Stimulated activated CD8-positive, alpha-beta memory T cell treated with anti-CD3 and anti-CD28 coated beads, Interleukin-4, amount 100 ng/mL, for 1 hour (primary cell): ENCODE measurements around the gene GAL3ST1.
"Not testable (repeated sequence)": the region's sequence is repeated elsewhere in the genome, so short reads cannot be mapped to it uniquely, and the experiment has no call there.

ENCODE experiments used
- DNase-seq, 2 donors: peaks; one replicate each; pipeline ENCODE4 v3.0.0-alpha.2; 2020; ENCODE audit warnings: low read depth in 2 of 2, low spot score in 1 of 2

GAL3ST1 gene

DNA sequence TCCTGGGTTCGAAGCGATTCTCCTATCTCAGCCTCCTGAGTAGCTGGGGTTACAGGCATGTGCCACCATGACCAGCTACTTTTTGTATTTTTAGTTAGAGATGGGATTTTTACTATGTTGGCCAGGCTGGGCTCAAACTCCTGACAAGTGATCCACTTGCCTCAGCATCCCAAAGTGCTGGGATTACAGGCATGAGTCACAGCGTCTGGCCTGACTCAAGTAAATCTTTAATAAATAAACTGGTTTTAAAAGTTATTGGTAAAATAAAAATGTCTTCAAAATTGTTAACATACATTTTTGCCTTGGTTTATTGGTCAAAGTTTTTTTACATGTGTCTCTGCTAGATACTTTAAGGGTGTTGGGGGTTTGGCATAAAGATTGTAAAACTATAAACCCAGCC lies 24.5 kb upstream of the GAL3ST1 start:
- no peak for DNase-seq

DNA sequence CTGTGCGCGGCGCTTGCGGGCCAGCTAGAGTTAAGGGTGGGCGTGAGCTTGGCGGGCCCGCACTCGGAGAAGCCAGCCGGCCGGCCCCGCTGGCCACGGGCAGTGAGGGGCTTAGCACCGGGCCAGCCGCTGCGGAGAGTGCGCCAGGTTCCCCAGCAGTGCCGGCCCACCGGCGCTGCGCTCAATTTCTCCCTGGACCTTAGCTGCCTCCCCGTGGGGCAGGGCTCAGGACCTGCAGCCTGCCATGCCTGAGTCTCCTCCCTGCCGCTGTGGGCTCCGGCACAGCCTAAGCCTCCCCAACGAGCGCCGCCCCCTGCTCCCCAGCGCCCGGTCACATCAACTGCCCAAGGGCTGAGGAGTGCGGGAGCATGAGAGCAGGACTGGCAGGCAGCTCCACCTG lies 22.4 kb upstream of the GAL3ST1 start:
- no peak for DNase-seq

DNA sequence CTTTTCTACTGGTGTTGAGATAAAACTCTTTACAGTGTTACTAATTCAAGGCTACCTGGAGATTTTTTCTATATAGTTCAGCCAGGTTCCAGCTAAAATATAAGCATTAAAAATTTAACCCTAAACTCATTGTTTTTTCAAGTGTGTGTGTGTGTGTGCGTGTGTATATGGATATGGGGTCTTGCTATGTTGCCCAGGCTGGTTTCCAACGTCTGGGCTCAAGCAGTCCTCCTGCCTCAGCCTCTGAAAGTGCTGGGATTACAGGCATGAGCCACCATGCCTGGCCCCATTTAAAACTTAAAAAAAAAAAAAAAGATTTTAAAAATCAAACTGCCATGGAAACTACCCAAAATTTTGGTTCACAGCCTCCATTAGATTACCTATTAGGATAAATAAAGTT lies 21.7 kb upstream of the GAL3ST1 start:
- DNase-seq: no peak

DNA sequence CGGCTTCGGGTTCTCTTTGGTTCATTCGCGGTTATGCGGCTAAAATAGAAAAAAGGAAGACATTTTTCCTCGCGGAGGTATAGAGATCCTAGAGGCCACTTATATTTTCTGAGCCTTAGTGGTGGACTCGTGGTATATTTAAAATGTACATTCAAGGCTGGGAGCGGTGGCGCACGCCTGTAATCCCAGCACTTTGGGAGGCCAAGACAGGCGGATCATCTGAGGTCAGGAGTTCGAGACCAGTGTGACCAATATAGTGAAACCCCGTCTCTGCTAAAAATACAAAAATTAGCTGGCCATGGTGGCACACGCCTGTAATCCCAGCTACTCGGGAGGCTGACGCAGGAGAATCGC lies 17.9 kb upstream of the GAL3ST1 start:
- not testable (repeated sequence) for DNase-seq

DNA sequence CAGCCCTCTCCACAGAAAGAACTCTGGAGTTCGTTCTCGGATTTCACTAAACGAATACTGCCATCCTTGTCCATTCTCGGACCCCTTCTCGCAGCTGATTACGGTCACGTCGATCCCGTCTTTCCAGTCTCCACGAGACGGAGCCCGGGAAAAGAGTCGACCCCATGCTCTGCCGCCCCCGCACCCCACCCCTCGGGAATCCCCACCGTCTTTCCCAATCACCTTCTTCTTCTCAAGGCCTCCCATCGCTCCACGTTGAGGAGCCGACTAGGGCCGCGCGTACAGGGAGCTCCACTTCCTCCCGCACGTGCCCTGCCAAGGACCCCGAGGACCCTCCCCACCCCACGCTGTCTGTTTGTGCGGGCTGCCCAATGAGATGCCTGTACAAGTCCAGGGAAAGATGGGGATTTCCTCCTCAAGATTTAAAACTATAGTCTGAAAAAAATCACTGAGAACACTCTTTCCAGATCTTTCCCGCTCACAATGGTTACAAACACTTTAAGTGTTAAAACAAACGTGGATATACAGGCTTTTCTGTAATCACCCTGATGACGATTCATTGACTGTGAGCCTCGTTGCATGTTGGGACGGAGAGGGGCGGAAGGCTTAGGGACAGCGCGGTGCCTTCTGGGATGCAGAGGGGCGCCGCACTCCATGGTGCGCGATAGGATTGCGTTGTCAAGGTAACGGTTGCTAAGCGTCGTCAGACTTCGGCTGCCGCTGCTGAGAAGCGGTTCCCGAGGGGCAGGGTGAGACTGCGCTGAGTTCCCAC lies 17.3 kb upstream of the GAL3ST1 start, which contains the start of gene PES1:
PES1 (minus strand) TSS at position 323 of the 772 bp plus-strand sequence; CDS start at position 246, 77 bp downstream.
- DNase-seq: peak; percentile 84 to 88

DNA sequence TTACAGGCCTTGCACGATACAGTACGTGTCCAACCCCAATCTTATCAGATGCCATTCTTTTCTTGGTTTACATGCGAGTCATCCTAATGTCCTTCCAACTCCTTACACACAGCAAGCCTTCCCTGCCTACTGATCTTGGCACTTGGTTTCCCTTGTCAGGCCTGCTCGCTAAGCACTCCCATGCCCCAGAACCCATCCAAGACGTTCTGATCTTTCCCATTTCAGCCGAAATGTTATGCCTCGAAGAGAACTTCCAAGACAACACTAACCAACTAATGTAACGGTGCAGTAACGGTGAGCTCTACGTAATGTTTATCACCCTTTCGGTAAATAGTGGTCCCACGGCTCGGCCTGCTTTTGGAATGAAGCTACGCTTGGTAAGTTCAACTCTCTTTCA lies 16.7 kb upstream of the GAL3ST1 start:
- no peak for DNase-seq

DNA sequence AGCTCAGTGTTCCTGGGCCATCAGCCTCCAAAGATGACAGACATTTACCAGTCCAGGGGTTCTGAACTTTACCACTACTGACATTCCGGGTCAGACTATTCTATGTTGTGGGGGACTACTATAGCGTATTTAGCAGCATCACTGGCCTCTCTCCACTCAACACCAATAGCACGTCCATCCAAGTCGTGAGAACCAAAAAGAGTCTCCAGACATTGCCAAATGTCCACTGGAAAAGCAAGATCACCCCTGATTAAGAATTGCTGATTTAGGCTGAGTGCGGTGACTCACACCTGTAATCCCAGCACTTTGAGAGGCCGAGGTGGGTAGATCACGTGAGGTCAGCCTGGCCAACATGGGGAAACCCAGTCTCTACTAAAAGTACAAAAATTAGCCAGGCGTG lies 11.9 kb upstream of the GAL3ST1 start:
- no peak for DNase-seq

DNA sequence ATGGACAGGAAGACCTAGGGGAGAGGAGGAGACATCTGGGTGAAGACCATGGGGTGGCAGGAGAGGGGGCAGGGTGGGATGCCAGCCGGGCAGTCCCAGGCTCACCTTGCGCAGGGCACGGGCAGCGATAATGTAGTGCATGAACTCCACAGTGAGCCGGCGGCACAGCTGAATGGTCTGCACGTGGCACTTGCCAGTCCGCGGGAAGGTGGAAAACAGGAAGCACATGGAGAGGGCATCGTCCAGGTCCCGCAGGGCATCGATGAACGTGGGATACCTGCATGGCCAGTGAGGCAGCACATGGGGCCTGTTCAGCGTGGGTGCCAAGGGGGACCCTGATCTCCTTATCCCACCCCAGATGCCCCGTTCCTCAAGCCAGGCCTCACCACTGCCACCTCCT lies 10.0 kb upstream of the GAL3ST1 start:
- DNase-seq: no peak

DNA sequence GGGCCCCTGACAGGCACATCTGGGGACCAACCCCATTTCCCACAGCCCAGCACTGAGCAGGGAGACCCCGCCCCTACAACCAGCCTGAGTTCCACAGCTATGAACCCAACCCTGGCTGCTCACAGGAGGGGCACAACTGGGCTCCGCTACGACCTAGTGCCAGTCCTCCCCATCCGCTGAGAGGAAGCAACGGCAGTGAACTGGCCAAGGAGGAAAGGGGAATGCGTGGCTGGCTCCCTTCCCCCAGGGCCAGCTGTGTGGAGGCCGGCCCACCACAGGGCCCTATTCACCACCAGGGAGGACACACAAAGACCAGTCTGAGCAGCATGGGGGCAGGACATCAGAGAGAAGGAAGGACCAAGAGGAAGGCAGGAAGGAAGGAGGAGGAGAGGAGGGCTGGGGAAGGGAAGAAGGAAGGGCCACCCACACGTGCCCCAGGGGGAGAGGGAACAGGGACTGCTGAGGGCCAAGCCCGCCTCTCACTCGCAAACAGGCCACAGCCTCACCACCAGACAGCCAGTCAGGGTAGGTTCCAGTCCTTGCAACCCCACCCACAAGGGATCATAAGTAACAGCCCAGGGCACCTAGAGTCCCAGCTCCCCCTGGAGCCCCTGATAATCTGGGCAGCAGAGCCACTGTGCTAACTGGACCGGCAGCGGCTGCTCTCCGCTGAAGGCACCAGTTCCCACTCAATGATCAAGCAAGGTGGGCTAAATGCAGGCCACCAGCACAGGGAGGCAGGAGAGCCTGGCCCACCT lies 8.5 kb upstream of the GAL3ST1 start:
- DNase-seq: no peak

DNA sequence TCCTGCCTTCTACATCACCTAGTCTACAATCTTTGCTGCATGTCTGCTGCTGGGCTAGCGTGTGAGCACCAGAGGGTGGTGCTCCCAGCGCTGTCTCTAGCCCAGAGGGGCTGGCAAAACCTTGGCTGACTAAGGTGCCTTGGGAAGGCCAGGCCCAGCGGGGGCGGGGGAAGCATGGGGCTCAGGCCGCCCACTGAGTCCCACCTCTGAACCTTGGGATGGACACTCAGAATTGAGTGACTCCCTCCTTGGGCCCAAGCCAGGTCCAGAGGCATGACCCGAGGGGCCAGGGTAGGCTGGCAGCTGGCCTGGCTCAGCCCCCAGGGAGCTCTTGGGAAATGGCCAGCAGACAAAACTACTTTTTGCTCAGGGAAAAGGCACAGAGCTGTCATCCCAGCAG lies 7.6 kb upstream of the GAL3ST1 start:
- no peak for DNase-seq

DNA sequence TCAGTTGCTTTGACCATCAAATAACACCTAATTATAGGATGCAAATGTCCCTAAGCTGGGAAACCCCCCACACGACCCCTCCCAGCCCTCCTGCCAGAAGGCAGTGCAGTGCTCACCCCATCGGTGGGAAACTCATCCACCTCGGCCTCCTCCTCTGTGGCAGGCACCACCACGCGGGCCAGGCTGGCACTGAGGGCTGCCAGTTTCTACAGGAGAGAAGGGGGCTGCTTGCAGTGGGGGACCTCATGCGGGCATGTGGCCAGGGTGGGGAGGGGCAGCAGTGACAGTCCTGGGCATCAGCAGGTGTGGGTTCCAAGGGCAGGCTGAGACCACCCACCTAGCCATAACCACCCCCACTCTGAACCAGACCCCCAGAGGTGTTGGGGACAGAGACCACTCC lies 6.4 kb upstream of the GAL3ST1 start:
- DNase-seq: no peak

DNA sequence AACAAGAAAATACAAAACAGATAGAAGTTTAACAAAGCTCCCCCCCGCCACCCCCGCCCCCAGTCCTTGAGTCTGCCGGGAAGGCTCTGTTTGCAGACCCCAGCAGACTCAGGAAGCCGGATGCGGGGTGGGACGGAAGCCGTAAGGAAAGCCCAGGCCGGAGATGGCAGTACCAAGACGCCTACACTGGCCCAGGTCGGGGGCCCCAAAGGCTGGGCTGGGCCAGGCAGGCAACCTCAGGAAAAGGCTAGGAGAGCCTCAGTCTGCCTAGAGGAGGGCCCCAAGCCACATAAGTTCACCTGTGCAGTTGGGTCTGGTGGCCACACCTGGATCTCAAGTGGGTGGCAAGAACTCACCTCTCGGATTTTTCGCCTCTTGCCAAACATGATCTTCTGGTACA lies 4.0 kb upstream of the GAL3ST1 start:
- no peak for DNase-seq

DNA sequence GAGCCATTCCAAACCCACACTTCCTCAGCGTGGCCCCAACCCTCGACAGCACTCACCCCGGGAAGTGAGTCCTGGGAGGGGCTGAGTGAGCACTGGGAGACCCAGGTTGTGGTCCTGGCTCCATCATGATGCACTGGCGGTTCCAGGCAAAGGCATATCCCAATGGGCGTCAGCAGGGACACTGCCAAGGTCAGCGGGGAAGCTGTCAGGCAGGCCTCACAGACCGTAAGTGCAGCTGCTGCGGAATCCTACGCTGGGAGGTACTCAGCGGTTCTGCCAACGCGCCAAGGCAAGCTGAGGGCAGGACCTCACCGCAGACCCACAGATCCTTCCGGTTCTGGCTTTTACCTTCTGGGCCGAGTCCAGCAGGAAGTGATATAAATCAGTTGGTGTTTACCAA lies 1.4 kb upstream of the GAL3ST1 start:
- no peak for DNase-seq

DNA sequence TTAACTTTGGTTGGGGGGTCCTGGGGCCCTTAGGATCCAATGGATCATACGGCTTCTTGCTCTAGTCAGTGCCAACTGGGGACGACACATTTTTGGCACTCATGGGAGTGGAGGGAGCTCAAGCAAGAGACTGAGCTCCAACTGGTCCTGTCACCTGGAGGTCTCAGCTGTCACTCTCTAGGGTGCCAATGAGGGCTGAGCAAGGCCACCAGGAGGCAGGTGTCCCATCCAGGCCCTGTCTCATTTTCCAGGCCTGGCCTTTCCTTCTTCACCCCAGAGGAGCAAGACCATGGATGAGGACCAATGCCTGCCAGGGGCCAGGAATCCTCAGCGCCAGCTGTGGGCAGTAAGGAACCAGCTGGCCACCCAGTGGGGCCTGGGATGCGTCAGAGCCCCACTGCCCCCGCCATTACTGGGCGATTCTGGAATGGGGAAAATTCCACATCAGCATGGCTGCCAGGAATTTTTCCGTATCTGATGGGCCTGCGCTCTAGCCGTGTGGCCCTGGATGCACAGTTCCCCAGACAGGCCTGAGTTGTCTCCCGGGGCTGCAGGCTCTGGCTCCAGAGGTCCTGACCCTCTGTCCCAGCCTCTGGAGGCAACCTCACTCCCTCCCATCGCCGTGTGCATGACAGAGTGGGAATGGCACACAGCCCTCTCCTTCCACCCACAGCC lies 669 bp upstream of the GAL3ST1 start:
- no peak for DNase-seq

DNA sequence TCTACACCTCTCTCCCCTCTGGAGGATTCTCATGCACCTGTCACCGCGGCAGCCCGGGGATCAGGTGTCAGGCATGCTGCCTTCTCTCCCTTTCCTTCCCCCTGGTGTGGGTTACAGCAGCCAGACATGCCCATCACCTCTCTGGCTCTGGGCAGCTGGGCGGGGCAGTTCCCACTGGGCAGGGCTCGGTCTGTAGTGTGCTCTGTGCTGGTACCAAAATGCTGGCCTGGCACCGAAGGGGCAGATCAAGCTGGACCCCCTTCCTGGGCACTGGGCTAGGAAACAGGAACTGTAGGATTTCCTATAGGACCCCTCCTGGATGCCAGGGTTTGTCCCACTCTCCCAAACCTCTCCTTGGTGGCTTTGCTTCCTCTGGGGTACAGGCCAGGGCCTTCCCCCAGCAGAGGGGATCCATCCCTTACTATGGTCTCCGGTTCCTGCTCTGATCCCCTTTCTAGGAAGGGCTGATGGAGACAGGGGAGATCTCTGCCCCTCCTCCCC lies 821 bp downstream of the GAL3ST1 start:
- DNase-seq: no peak

DNA sequence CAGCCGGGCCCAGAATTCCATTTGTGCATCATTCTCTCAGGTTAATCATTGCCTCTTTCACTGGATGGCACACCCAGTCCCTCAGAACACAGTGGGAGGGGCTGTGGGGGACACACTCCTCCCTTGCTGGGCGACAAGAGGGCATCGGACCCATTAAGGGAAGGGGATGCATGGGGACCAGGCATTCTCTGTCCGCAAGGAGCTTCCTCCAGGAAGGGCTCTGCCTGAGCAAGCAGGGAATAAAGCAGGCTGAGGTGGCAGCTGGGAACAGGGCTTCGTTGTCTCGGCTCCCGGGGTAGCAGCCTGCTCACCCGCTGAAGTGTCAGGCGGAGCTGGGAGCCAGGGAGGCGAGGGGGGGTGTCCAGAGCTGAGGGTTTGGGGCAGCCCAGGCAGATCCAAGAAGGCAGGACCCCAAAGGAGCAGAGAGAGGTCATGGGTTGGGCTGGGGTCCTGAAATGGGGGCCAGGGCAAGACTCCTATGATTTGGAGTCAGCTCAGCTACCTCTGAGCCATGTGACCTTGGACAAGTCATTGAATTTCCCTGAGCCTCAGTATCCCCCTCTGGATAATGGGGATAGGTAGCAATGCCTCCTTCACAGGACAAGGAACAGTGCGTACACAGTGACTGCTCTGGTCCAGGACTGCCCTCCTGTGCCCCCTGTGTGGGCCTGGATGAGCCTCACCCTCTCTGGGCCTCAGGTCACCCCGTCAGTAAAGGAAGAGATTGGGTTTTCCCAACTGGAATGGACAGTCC lies 1.4 kb downstream of the GAL3ST1 start:
- no peak for DNase-seq

DNA sequence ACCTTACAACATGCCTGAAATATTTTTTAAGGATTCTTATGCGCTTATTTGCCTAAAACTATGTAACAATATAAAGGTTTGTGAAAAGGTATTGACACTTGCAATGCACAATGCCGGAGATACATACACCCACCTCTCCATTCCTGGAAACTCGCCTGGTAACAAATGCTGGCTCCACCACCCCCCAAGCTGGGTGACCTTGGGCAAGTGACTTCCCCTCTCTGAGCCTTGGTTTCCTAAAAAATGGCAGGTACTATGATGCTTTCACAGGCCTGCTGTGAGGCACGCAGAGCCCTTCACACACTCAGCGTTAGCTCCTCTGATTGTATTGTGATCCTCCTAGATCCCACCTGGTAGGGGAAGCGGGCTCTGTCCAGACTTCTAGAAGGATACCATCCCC lies 2.3 kb downstream of the GAL3ST1 start:
- DNase-seq: no peak

DNA sequence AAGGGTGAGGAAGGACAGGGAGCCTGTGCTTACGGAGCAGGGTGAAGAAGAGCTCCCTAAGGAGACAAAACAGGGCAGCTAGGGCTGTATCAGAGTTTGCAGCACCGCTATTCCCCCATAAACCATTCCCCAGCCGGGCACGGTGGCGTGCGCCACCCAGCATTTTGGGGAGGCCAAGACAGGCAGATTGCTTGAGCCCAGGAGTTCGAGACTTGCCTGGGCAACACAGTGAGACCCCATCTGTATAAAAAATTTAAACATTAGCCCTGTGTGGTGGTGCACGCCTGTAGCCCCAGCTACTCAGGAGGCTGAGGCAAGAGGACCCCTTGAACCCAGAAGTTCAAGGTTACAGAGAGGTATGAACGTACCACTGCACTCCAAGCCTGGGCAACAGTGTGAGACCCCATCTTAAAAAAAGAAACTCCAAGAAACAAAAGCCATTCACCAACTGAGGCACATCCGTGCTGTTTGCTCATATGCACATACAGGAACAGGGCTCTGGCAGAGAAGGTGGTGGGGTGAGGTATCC lies 4.7 kb downstream of the GAL3ST1 start:
- DNase-seq: no peak

DNA sequence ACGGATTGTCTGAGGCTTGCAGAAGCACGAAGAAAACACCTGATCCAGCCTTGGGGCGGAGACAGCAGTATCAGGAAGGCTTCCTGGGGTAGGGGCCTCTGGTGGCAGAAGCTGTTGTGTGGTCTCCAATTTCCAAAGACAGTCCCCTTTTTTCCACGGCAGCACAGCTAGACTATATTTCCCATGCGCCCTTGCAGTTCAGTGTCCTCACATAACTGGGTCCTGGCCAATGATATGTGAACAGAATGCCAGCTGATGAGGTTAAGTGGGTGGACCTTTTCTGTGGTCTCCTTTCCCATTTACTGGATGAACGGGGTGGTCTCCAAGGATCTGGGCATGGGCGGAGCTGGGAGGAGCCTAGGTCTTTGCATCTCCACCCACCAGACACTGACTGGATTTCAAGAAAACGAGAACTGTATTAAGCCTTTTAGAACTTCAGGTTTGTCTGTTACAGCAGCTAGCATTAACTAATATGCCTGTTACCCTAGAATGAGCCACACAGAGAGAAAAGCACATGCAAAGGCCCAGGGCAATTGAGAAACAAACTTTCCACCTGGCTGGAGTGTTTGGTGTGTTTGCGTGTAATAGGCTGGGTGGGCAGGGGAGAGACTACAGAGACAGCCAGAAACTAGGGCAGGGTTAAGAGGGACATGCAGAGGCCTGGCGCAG lies 6.2 kb downstream of the GAL3ST1 start:
- no peak for DNase-seq

DNA sequence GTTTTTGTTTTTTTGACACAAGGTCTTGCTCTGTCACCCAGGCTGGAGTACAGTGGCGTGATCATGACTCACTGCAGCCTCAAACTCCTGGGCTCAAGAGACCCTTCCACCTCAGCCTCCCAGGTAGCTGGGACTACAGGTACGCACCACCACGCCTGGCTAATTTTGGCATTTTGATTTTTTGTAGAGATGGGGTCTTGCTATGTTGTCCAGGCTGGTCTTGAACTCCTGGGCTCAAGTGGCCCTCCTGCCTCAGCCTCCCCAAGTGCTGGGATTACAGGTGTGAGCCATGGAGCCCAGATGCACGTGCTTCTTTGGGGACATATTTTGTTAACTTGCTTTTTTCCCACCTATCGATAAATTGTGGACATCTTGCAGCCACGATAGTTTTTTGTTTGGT lies 7.2 kb downstream of the GAL3ST1 start:
- not testable (repeated sequence) for DNase-seq
